Endothelial cell of umbilical vein (primary cell): ENCODE results near the gene CETP. TPM values are rescaled to one million over a fixed set of nuclear protein-coding genes. Genes with fewer than 3 reads are reported as not detected.

Source experiments
- BruUV-seq: library from RNA; stranded (reverse); fragments of 400-500 nt; replicated peaks from 2 replicates; lab custom pipeline; 2021; lab: Mats Ljungman, UMichigan
- CTCF ChIA-PET: fragments of 300-600, 350-600 bp; sonication (Branson Sonifier 250); formaldehyde crosslinking; loops from one replicate; lab custom pipeline; 2021; ENCODE audit warnings: antibody characterized with exemption, inconsistent platforms; lab: Charles Lee
- POLR2A ChIA-PET: fragments of 300-600, 350-600 bp; sonication (Branson Sonifier 250); formaldehyde crosslinking; loops from one replicate; lab custom pipeline; 2021; ENCODE audit warnings: antibody characterized with exemption, inconsistent platforms; lab: Charles Lee
- DNase-seq: peaks from one replicate; pipeline ENCODE4 v3.0.0-alpha.2; 2011; ENCODE audit warnings: low read depth, low spot score
- FAIRE-seq: peaks from 2 replicates; lab custom pipeline; 2011; peaks lifted over from hg19 to GRCh38; lab: Jason Lieb, UNC
- H2AFZ ChIP-seq: 2 replicates; pipeline ENCODE4 v1.6.0; 2012; ENCODE audit warnings: low read depth, low read length, control low read depth, inconsistent platforms
- H3K27ac ChIP-seq: 2 replicates; pipeline ENCODE4 v1.5.1; 2011; ENCODE audit warnings: low read depth, mild to moderate bottlenecking, control low read depth, low read length, moderate library complexity; ENCODE audit not compliant: insufficient read depth
- H3K27me3 ChIP-seq, 2 experiments: 2 replicates each; pipeline versions ENCODE4 v1.6.0 to v1.6.1; 2011; ENCODE audit warnings: low read length in 2 of 2, mixed read lengths in 1 of 2; ENCODE audit not compliant: control insufficient read depth in 2 of 2, insufficient read depth in 2 of 2
- H3K36me3 ChIP-seq, 2 experiments: 2 replicates in 1 of 2; 3 replicates in 1 of 2; pipeline ENCODE4 v1.5.1; 2011; ENCODE audit warnings: low read length in 2 of 2, mild to moderate bottlenecking in 1 of 2, moderate library complexity in 1 of 2; ENCODE audit not compliant: control insufficient read depth in 2 of 2, insufficient read depth in 2 of 2; ENCODE audit errors: extremely low read depth in 1 of 2
- H3K4me1 ChIP-seq: 3 replicates; pipeline ENCODE4 v1.5.1; 2011; ENCODE audit warnings: mild to moderate bottlenecking, low read length; ENCODE audit not compliant: control insufficient read depth, insufficient read depth; ENCODE audit errors: extremely low read depth
- H3K4me2 ChIP-seq: 2 replicates; pipeline ENCODE4 v1.6.1; 2011; ENCODE audit warnings: low read length, control low read depth, mixed read lengths; ENCODE audit not compliant: insufficient read depth
- H3K4me3 ChIP-seq, 3 experiments: fragments of 200-600 bp in 1 of 3; sonication (generic), shearing (Covaris generic) in 1 of 3; replicated peaks in 1 of 3; 2 replicates each; pipeline ENCODE4 v1.5.1; 2011 to 2016; ENCODE audit warnings: control low read depth in 3 of 3, low read length in 3 of 3, mild to moderate bottlenecking in 2 of 3, inconsistent platforms in 1 of 3, low read depth in 1 of 3, moderate library complexity in 1 of 3; ENCODE audit not compliant: insufficient read depth in 1 of 3
- H3K79me2 ChIP-seq: 2 replicates; pipeline ENCODE4 v1.6.0; 2012; ENCODE audit warnings: low read length, inconsistent platforms; ENCODE audit not compliant: control insufficient read depth, insufficient read depth
- H3K9ac ChIP-seq: replicated peaks from 2 replicates; pipeline ENCODE3; 2011; ENCODE audit warnings: low read length, control low read depth; ENCODE audit not compliant: insufficient read depth; ENCODE audit errors: extremely low read depth
- H3K9me1 ChIP-seq: replicated peaks from 3 replicates; pipeline ENCODE4 v1.6.0; 2011; ENCODE audit warnings: mild to moderate bottlenecking, low read length; ENCODE audit not compliant: control insufficient read depth, insufficient read depth; ENCODE audit errors: extremely low read depth
- H3K9me3 ChIP-seq: replicated peaks from 2 replicates; pipeline ENCODE4 v1.5.1; 2012; ENCODE audit warnings: low read length, inconsistent platforms; ENCODE audit not compliant: control insufficient read depth, insufficient read depth
- H4K20me1 ChIP-seq: replicated peaks from 2 replicates; pipeline ENCODE3; 2011; ENCODE audit warnings: mild to moderate bottlenecking, low read length; ENCODE audit not compliant: control insufficient read depth, insufficient read depth; ENCODE audit errors: extremely low read depth
- CTCF ChIP-seq, 2 donors: IDR thresholded peaks; 1 replicate in 1 of 2; 2 replicates in 1 of 2; pipeline ENCODE4 v1.5.1; 2011; ENCODE audit warnings: low read length in 2 of 2, mild to moderate bottlenecking in 2 of 2, moderate library complexity in 2 of 2, control low read depth in 1 of 2, inconsistent platforms in 1 of 2, low read depth in 1 of 2; ENCODE audit not compliant: insufficient read depth in 1 of 2; ENCODE audit errors: extremely low read depth in 1 of 2
- EZH2 ChIP-seq: IDR thresholded peaks from 2 replicates; pipeline ENCODE4 v1.6.1; 2012; ENCODE audit warnings: borderline replicate concordance, low read depth, mild to moderate bottlenecking, moderate library complexity, low read length, inconsistent platforms; ENCODE audit not compliant: severe bottlenecking
- FOS ChIP-seq: IDR thresholded peaks from 2 replicates; pipeline ENCODE4 v1.6.1; 2011; ENCODE audit warnings: mild to moderate bottlenecking, low read length, moderate library complexity, borderline replicate concordance; ENCODE audit not compliant: insufficient read depth
- GATA2 ChIP-seq: IDR thresholded peaks from 2 replicates; pipeline ENCODE4 v1.7.0; 2011; ENCODE audit warnings: low read depth, mild to moderate bottlenecking, moderate library complexity, mixed read lengths, low read length; ENCODE audit not compliant: insufficient read length, insufficient read depth
- JUN ChIP-seq: IDR thresholded peaks from 2 replicates; pipeline ENCODE4 v1.6.1; 2011; ENCODE audit warnings: borderline replicate concordance, low read depth; ENCODE audit not compliant: insufficient read length, insufficient read depth
- MAX ChIP-seq: IDR thresholded peaks from 2 replicates; pipeline ENCODE4 v1.6.1; 2011; ENCODE audit not compliant: insufficient read depth, insufficient read length
- MYC ChIP-seq: IDR thresholded peaks from one replicate; pipeline ENCODE4 v1.6.1; 2011; ENCODE audit warnings: mild to moderate bottlenecking, low read depth, low read length
- POLR2A ChIP-seq: IDR thresholded peaks from 2 replicates; pipeline ENCODE4 v1.6.1; 2012; ENCODE audit warnings: low read depth, mild to moderate bottlenecking, control low read depth, low read length
- POLR2AphosphoS5 ChIP-seq: IDR thresholded peaks from 2 replicates; pipeline ENCODE4 v1.6.1; 2012; ENCODE audit warnings: low read depth, mild to moderate bottlenecking, control low read depth, low read length, moderate library complexity; ENCODE audit not compliant: insufficient read depth
- dilution Hi-C: fragments of 300-500 bp; cut with MboI; formaldehyde crosslinking; loops from one replicate; pipeline ENCODE4 v1.15.0; 2019; ENCODE audit warnings: low sequenced_read_pairs; ENCODE audit not compliant: extremely low pct_ligation_motif_present
- intact Hi-C: fragments of 100-400 bp; cut with micrococcal nuclease; formaldehyde crosslinking; loops from one replicate; pipeline ENCODE4 v1.10.0; 2022
- polyA plus RNA-seq, 4 experiments: library from polyadenylated mRNA; depleted of rRNA in 3 of 4; stranded (reverse) in 3 of 4; unstranded in 1 of 4; fragments of >200 nt; gene quantifications; 2 replicates each; pipeline versions ENCODE4 v1.2.1 to v1.2.3, GENCODE V29; 2011 to 2012; ENCODE audit warnings: missing spikeins in 1 of 4
- total RNA-seq: library from RNA; stranded (reverse); gene quantifications from 2 replicates; pipeline ENCODE4 v1.2.3, GENCODE V29; 2021

Gene CETP
- total and polyA plus RNA-seq, 2 donors (not counting 3 experiments of a cell fraction or from before 2014, with no cell fraction given), result 2.2 to 2.8 TPM

- intact Hi-C loops, result no loop called here
- Histone ChIP-seq H3K27me3 (no peaks in the 10 kb centered on the region), H4K20me1 (no peaks in the 10 kb centered on the region), H3K9me3 (no peaks in the 10 kb centered on the region), H3K9ac (no peak overlapping the region), H2AFZ (no peak overlapping the region), H3K79me2 (no peaks in the 10 kb centered on the region), H3K4me3 (no peak overlapping the region), H3K27ac (no peak overlapping the region), H3K9me1 (no peaks in the 10 kb centered on the region), H3K36me3 (no peaks in the 10 kb centered on the region), H3K4me2 (no peak overlapping the region), H3K4me1 (no peaks in the 10 kb centered on the region)
- no TSS peak for BruUV-seq
- dilution Hi-C loops, result no loop called here
- FAIRE-seq, result no peak
- CTCF ChIA-PET, result interaction anchor here (1.0 to 1.5 kb wide), 3 partner anchors 12 to 38 kb away, joined by 3 to 4 read pairs (median 3); no protein-coding TSS in a partner anchor
- TF ChIP-seq POLR2A (no peak), MAX (no peak), FOS (no peak), EZH2 (no peak), JUN (no peak), CTCF (IDR thresholded peaks at IDR 0.05; ENCODE audit: extremely low read depth in 1 of 2, insufficient read depth in 1 of 2, low read depth in 1 of 2, low read length in 2 of 2) (no peak), MYC (no peak), POLR2AphosphoS5 (no peak), GATA2 (no peak)
- POLR2A ChIA-PET, result interaction anchor here (0.6 kb wide), 1 partner anchor 40 kb away, joined by 5 read pairs; no protein-coding TSS in a partner anchor
- DNase-seq, result no peak
Measured at GRCh38 chr16:57007530-57007929, 45.8 kb downstream of the CETP start.
